Measurements from ENCODE around the gene OTOGL. TPM values are rescaled to one million over a fixed set of nuclear protein-coding genes. Genes with fewer than 3 reads are reported as not detected.

The OTOGL gene
- total and polyA plus RNA-seq, 10 donors: 0.09 to 0.88 (median 0.23) TPM; not detected in 1

DNA sequence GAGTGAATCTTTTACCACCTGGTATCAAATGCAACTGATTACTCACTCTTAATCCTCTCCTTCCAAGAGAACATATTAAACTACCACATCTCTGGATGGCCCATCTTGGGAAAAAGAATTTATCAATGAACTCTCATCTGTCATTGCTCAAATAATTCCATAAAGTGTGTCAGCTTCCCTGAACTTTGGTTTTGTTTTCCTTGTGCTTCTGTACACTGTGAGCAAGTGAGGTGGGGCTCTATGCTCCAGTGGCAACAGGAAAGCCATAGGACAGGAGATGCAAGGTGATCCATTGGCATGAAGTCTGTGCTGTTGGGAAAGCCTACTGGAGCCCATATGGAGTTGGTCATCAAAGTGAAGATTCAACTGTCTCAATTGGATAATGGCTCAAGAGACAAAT, 17.4 kb downstream of the OTOGL start:
- H3K27me3 ChIP-seq (replicated peaks in 1 of 7): no peaks in the 10 kb centered on the region
- intact Hi-C loops (cut with DNase I; ENCODE audit: low total_unique reads): no loop called here
- H3K9me3 ChIP-seq: peaks cover 0 to 14% (median 9%) of the 10 kb centered on the region in 8 donors
- no peak overlapping the region for H3K4me3 ChIP-seq
- H3K36me3 ChIP-seq: no peaks in the 10 kb centered on the region
- TF ChIP-seq POLR2A (IDR thresholded peaks at IDR 0.05) (no peak), POLR2AphosphoS5 (IDR thresholded peaks at IDR 0.05) (no peak)
- TF ChIP-seq, protein P1, sequence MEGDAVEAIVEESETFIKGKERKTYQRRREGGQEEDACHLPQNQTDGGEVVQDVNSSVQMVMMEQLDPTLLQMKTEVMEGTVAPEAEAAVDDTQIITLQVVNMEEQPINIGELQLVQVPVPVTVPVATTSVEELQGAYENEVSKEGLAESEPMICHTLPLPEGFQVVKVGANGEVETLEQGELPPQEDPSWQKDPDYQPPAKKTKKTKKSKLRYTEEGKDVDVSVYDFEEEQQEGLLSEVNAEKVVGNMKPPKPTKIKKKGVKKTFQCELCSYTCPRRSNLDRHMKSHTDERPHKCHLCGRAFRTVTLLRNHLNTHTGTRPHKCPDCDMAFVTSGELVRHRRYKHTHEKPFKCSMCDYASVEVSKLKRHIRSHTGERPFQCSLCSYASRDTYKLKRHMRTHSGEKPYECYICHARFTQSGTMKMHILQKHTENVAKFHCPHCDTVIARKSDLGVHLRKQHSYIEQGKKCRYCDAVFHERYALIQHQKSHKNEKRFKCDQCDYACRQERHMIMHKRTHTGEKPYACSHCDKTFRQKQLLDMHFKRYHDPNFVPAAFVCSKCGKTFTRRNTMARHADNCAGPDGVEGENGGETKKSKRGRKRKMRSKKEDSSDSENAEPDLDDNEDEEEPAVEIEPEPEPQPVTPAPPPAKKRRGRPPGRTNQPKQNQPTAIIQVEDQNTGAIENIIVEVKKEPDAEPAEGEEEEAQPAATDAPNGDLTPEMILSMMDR (IDR thresholded peaks at IDR 0.05 in 8 of 11, conservative IDR thresholded peaks at IDR 0.05 in 3 of 11): no peak
- H3K4me1 ChIP-seq: no peaks in the 10 kb centered on the region
- DNase-seq: no peak
- no peak overlapping the region for H3K27ac ChIP-seq

DNA sequence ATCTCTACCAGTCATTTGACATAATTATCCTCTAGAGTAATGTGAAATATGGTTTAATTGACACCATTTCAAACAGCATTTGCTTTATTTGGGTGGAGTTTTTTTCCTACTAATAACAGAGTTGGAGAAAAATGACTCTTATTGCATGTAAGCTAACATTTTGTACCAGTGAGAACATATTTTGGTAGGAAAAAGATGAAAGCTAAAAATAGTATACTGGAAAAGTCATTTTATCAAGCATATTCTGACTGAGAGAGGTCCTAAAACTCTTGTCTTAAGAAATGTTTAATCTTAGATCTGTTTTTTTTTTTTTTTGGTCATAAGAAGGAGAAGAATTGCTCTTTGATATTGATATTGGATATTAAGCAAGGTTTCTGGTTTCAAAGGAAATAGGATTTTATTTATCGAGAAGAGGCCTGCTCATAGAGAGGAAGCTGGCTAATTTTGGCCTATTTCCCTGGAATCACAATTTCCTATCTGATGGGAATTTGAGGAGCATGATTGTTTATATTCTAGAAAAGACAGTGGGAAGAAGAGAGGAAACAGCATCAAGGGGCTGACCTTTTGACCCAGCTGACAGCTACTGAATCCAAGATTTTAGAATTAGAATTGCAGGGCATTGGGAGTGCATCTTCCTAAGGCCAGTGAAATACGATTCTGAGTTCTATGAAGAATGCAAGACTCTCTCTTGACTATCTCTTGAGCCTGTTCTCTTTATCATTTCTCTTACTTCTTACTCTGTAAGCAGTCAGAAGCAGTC, 19.4 kb downstream of the OTOGL start:
- 43 to 59% (median 56%) methylated on average over 2 of the region's 2 CpGs for WGBS, 5 donors
- intact Hi-C loops (cut with DNase I; ENCODE audit: low total_unique reads): no loop called here
- no peak overlapping the region for H3K4me3 ChIP-seq
- no peak for DNase-seq
- peak overlapping the region in 3 of 8 donors; percentile 9 to 23 (median 13) for H3K27ac ChIP-seq
- H3K9me3 ChIP-seq: peaks cover 0 to 7% (median 4%) of the 10 kb centered on the region in 8 donors
- no peaks in the 10 kb centered on the region for H3K4me1 ChIP-seq
- no peaks in the 10 kb centered on the region for H3K36me3 ChIP-seq
- TF ChIP-seq POLR2AphosphoS5 (IDR thresholded peaks at IDR 0.05) (no peak), POLR2A (IDR thresholded peaks at IDR 0.05) (no peak)
- TF ChIP-seq, protein P1 (IDR thresholded peaks at IDR 0.05 in 8 of 11, conservative IDR thresholded peaks at IDR 0.05 in 3 of 11): no peak
- no peaks in the 10 kb centered on the region for H3K27me3 ChIP-seq (replicated peaks in 1 of 7)

DNA sequence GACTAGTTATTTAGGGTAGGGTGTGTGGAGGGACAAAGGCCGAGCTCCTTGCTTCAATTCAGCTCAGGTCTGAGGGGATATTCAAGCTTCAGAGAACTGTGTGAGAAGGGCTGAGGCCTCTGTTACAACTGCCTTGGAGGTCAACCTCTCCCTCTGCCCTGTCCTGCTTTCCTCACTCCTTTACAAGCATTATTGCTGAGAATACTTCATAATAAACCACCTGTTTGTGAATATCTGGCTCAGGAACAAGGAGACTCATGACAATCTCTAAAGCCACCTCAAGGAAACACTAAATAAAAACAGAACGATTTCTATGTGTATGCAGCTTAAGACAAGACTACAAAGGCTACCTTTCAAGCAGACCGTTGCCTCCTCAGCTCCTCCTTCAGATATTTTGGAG, 21.7 kb downstream of the OTOGL start:
- H3K36me3 ChIP-seq: no peaks in the 10 kb centered on the region
- H3K27me3 ChIP-seq (replicated peaks in 1 of 7): no peaks in the 10 kb centered on the region
- no peak for DNase-seq
- no peak overlapping the region for H3K27ac ChIP-seq
- H3K4me3 ChIP-seq: no peak overlapping the region
- H3K9me3 ChIP-seq: no peaks in the 10 kb centered on the region
- intact Hi-C loops (cut with DNase I; ENCODE audit: low total_unique reads): no loop called here
- TF ChIP-seq, protein P1 (IDR thresholded peaks at IDR 0.05 in 8 of 11, conservative IDR thresholded peaks at IDR 0.05 in 3 of 11): no peak
- TF ChIP-seq POLR2A (IDR thresholded peaks at IDR 0.05) (no peak), POLR2AphosphoS5 (IDR thresholded peaks at IDR 0.05) (no peak)
- H3K4me1 ChIP-seq: no peaks in the 10 kb centered on the region
- WGBS, 5 donors: 70 to 91% (median 72%) methylated on average over 3 of the region's 3 CpGs

DNA sequence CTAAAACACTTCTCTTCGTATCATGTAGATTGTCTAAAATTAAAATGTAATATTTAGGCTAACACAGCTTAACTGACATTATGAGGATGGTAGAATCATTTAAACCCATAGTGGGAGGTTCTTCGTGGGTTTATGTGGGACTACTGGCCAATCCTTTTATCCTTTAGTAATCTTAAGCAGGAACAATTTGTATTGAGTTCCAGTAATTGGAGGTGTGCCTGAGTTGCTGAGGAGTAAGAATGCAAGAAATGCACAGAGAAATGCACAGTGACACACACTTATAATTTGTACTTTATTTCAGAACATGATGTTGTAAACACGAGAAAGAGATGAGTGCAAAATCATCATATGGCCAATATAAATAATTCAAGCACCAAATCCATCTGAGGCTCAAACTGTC, 22.3 kb downstream of the OTOGL start:
- Histone ChIP-seq H3K4me1 (no peaks in the 10 kb centered on the region), H3K27ac (no peak overlapping the region), H3K36me3 (no peaks in the 10 kb centered on the region), H3K27me3 (replicated peaks in 1 of 7) (no peaks in the 10 kb centered on the region), H3K4me3 (no peak overlapping the region), H3K9me3 (no peaks in the 10 kb centered on the region)
- DNase-seq: no peak
- intact Hi-C loops (cut with DNase I; ENCODE audit: low total_unique reads): no loop called here
- TF ChIP-seq POLR2AphosphoS5 (IDR thresholded peaks at IDR 0.05) (no peak), POLR2A (IDR thresholded peaks at IDR 0.05) (no peak)
- TF ChIP-seq, protein P1 (IDR thresholded peaks at IDR 0.05 in 8 of 11, conservative IDR thresholded peaks at IDR 0.05 in 3 of 11): no peak
- WGBS, 5 donors: 73 to 89% (median 81%) methylated on average over 3 of the region's 3 CpGs
